Transverse colon (tissue), 4 donors: Measurements from ENCODE around the gene KCND2.

Experiments
- EP300 ChIP-seq: sonication (generic); formaldehyde crosslinking; IDR thresholded peaks from one replicate; pipeline ENCODE4 v1.6.1; 2017; ENCODE audit warnings: antibody characterized with exemption, low read depth
- POLR2A ChIP-seq: fragments of 450-650 bp; IDR thresholded peaks from one replicate; pipeline ENCODE4 v1.6.1; 2016; ENCODE audit warnings: antibody characterized with exemption, mild to moderate bottlenecking, moderate library complexity
- POLR2AphosphoS5 ChIP-seq, 3 donors: sonication (generic); formaldehyde crosslinking; IDR thresholded peaks; one replicate each; pipeline ENCODE4 v1.6.1; 2016; ENCODE audit warnings: antibody characterized with exemption in 3 of 3
- TF ChIP-seq, protein P1 (sequence below), 5 experiments: fragments of 200-600 bp in 3 of 5; fragments of 450-650 bp in 2 of 5; sonication (generic) in 3 of 5; IDR thresholded peaks; 1 replicate in 2 of 5; 2 replicates in 3 of 5; pipeline ENCODE4 v1.5.1; 2016 to 2017; ENCODE audit warnings: antibody characterized with exemption in 5 of 5, inconsistent platforms in 3 of 5, mild to moderate bottlenecking in 2 of 5, moderate library complexity in 1 of 5

DNA sequence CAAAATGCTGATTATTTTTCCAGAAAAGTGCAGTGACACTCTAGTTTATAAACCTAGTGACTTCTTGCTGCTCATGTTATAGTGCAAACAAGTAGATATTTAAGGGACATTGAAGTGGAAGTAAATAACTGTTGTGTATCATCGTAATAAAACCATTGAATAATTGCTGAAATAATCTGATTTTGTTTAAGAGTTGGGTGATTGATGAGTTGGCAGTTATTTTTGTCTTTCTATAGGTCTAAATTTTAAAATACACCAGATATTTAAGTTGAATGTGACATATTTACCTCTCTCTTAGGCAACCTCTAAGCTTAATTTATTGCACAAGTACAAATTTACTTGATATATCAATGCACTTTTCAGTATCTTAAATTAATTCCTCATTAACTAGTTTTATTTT is 392.1 kb downstream of the KCND2 start:
- no peak for TF ChIP-seq POLR2A
- TF ChIP-seq, protein P1, sequence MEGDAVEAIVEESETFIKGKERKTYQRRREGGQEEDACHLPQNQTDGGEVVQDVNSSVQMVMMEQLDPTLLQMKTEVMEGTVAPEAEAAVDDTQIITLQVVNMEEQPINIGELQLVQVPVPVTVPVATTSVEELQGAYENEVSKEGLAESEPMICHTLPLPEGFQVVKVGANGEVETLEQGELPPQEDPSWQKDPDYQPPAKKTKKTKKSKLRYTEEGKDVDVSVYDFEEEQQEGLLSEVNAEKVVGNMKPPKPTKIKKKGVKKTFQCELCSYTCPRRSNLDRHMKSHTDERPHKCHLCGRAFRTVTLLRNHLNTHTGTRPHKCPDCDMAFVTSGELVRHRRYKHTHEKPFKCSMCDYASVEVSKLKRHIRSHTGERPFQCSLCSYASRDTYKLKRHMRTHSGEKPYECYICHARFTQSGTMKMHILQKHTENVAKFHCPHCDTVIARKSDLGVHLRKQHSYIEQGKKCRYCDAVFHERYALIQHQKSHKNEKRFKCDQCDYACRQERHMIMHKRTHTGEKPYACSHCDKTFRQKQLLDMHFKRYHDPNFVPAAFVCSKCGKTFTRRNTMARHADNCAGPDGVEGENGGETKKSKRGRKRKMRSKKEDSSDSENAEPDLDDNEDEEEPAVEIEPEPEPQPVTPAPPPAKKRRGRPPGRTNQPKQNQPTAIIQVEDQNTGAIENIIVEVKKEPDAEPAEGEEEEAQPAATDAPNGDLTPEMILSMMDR (IDR thresholded peaks at IDR 0.05): no peak
- no peak for TF ChIP-seq POLR2AphosphoS5 (IDR thresholded peaks at IDR 0.05)
- no peak for TF ChIP-seq EP300
